AG09319 (cell line): ENCODE results near the gene OPRM1.

ENCODE experiments used
- DNase-seq: peaks from one replicate; pipeline ENCODE4 v3.0.0-alpha.2; 2010; ENCODE audit warnings: low read depth; ENCODE audit errors: extremely low read depth
- TF ChIP-seq, protein P1 (sequence below): IDR thresholded peaks from 2 replicates; pipeline ENCODE4 v1.5.1; 2011; ENCODE audit warnings: low read depth, mild to moderate bottlenecking, inconsistent platforms, low read length, moderate library complexity

OPRM1 gene

DNA sequence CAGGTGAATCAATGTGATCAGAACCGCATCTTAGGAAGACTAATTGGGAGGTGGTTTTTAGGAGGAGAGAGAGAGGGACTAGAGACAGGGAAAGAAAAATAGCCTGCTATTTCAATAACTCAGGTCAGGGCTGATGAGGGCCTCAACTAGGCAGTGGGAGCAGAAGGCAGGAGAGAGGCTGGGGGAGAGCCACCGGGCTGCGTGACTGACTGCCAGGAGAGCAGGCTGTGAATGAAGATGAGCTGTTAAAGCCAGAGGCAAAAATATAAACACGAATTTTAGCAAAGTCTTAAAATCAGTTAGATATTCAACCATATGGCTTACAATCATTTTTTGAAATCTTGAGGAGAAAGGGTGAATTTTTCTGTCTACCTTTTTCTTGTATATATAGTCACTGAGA is 168.0 kb downstream of the OPRM1 start:
- TF ChIP-seq, protein P1, sequence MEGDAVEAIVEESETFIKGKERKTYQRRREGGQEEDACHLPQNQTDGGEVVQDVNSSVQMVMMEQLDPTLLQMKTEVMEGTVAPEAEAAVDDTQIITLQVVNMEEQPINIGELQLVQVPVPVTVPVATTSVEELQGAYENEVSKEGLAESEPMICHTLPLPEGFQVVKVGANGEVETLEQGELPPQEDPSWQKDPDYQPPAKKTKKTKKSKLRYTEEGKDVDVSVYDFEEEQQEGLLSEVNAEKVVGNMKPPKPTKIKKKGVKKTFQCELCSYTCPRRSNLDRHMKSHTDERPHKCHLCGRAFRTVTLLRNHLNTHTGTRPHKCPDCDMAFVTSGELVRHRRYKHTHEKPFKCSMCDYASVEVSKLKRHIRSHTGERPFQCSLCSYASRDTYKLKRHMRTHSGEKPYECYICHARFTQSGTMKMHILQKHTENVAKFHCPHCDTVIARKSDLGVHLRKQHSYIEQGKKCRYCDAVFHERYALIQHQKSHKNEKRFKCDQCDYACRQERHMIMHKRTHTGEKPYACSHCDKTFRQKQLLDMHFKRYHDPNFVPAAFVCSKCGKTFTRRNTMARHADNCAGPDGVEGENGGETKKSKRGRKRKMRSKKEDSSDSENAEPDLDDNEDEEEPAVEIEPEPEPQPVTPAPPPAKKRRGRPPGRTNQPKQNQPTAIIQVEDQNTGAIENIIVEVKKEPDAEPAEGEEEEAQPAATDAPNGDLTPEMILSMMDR, result no peak
- DNase-seq, result no peak

DNA sequence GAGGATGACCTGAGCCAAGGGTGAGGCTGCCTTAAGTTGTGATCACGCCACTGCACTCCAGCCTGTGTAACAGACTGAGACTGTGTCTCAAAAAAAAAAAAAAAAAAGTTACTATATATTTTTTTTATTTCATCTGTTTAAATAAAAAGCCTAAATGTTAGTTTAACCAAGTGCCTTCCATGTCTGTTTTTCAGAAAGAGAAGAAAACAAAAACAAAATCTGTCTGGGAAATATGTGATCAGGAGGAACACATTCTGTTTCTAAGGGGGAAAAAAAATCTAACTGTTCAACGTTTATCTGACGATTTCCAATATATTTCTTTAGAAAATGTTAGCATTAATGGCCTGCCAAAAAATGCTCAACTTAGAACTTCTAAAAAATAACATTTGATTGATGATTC is 170.5 kb downstream of the OPRM1 start:
- TF ChIP-seq, protein P1, result no peak
- DNase-seq, result no peak

DNA sequence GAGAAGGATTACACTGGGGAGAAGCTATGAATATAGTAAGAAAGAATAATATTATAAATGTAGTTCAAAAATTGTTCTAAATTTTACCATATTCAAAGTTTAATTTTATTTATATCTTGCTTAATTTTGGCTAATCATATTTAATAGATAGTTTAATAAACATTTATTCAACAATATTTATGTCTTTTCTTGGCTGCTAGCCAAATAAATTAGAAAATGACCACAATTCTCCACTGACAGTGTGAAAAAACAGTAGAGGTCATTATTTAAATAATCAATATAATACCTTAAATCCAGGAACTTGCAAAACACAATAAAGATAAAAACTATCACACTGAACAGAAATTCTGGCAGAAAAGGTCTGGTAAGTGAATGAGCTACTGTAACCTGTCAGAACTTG is 171.6 kb downstream of the OPRM1 start:
- TF ChIP-seq, protein P1, result no peak

DNA sequence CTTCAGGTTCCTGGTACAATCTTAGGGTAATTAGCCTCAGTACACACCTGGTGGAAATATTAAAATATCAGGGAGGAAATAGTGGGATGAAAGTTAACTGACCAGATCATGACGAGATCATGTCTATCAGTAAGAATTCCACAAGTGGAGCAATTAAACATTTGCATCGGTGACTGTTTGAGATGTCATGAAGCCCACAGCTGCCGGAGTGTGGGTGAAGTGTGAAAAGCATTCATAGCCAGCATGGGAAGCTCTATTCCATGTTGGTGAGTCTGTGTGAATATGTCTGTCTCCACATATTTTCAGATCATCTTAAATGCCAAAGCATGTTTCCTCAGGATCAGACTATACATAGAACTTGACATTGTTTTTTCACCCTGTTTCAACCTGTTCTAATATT is 174.7 kb downstream of the OPRM1 start:
- TF ChIP-seq, protein P1, result no peak
- no peak for DNase-seq

More for the DNA sequence above, 171.6 kb downstream of the OPRM1 start:
- no peak for DNase-seq

DNA sequence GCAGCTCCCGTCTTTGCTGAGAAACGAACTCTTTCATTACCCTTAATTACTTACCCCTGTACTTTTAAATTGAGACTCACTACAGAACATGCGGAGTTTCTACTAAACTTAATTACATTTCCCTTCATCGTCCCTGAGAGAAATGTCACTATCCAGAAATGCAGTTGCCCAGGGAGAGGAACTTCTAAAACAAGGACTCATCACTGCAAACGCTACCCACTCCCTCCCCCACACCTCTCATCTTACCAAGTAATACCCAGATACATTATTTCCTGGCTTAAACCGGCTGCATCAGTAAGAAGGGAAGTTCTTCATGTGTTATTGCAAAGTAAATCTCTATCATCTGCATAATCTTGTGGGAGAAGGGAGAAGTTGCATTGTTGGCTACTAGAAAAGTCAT is 179.3 kb downstream of the OPRM1 start:
- TF ChIP-seq, protein P1, result no peak
- DNase-seq, result no peak

DNA sequence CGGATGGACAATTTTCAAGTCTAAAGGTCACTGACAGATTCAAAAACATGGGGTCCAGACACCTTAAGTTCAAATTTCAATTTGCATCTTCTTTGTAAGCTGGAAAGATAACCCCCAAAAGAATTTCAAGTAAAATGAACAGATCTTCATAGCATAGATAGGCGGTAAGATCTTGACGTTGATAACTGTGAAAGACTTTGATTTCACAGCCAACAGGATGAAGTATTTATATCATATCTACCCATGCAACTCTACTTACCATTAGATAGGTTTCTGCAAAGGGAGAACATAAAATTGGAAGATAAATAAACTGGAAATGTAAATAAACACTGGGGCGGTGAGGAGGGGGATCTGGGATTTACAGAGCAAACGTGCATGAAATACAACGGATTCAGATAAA is 179.7 kb downstream of the OPRM1 start:
- TF ChIP-seq, protein P1, result no peak
- DNase-seq, result no peak

DNA sequence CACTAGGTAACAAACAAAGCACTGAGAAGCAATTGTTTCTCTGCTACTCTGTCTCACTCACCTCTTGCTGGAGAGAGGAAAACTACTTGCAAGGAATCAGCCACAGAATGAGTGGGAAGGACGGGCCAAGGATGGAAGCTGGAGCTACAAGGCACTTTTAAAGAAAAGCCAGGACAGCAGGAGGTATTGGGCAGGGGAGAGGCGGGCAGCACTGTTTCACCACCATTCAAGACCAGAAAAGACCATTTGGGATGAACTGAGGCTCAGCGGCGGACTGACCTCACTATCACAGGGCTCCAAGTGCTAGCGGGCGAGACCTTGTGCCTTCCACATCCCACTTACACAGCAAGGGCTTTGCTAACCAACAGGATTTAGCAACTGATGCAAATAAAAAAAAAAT is 180.2 kb downstream of the OPRM1 start:
- DNase-seq, result no peak
- TF ChIP-seq, protein P1, result no peak

DNA sequence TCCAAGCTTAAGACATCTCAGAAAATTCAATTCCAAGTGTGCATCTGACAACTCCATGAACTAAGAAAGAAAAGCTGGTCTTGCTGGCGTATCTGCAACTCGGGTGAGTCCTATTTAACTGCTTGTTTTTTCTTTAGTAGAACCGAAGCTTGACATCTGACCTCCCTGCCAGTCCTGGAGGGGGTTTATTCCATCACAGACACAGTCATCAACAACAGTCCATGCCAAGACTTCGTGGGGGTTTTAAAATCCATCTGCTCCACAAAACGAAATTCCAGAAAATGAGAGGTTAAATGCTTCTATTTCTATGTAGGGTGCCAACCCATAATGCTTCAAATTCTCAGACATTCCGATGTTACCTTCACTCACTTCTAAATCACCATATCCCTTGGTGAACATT is 183.7 kb downstream of the OPRM1 start:
- TF ChIP-seq, protein P1, result no peak
- no peak for DNase-seq
